IMR-90 (cell line): ENCODE data around the gene CSK. TPM values are rescaled to one million over a fixed set of nuclear protein-coding genes. Genes with fewer than 3 reads are reported as not detected.

Experiments
- ATAC-seq: fragments of 200-7000 bp; cut with Tn5 transposase; 2 replicates; pipeline ENCODE4 v1.9.1; 2020; ENCODE audit warnings: low read depth, mild to moderate bottlenecking, moderate library complexity
- BruUV-seq: library from RNA; stranded (reverse); fragments of 400-500 nt; replicated peaks from 2 replicates; lab custom pipeline; 2021; lab: Mats Ljungman, UMichigan
- CTCF ChIA-PET: fragments of 300-600 bp; formaldehyde crosslinking; extraction: SDS; loops from one replicate; lab custom pipeline; 2021; ENCODE audit warnings: antibody characterized with exemption; lab: Yijun Ruan, JAX
- POLR2A ChIA-PET: fragments of 300-600 bp; sonication (Branson Sonifier 250); formaldehyde crosslinking; loops from one replicate; lab custom pipeline; 2022; ENCODE audit warnings: antibody characterized with exemption; ENCODE audit not compliant: unreplicated experiment; lab: Charles Lee
- DNase-seq: peaks from one replicate; pipeline ENCODE4 v3.0.0; 2013
- H2AFZ ChIP-seq: replicated peaks from 2 replicates; pipeline ENCODE3; 2013; ENCODE audit warnings: low read length, mild to moderate bottlenecking; ENCODE audit not compliant: poor library complexity
- H2AK5ac ChIP-seq: 2 replicates; pipeline ENCODE4 v1.6.1; 2013; ENCODE audit warnings: low read depth, low read length, inconsistent platforms
- H2AK9ac ChIP-seq: replicated peaks from 2 replicates; pipeline ENCODE3; 2013; ENCODE audit warnings: mild to moderate bottlenecking, low read depth, low read length, moderate library complexity; ENCODE audit not compliant: poor library complexity
- H2BK120ac ChIP-seq: 2 replicates; pipeline ENCODE4 v1.6.1; 2013; ENCODE audit warnings: low read depth, low read length, inconsistent platforms
- H2BK15ac ChIP-seq: 3 replicates; pipeline ENCODE4 v1.6.1; 2013; ENCODE audit warnings: low read depth, low read length, inconsistent platforms
- H2BK20ac ChIP-seq: 2 replicates; pipeline ENCODE4 v1.6.1; 2013; ENCODE audit warnings: low read depth, mild to moderate bottlenecking, inconsistent platforms, low read length, moderate library complexity
- H2BK5ac ChIP-seq: 2 replicates; pipeline ENCODE4 v1.6.1; 2013; ENCODE audit warnings: mild to moderate bottlenecking, low read depth, low read length, inconsistent platforms; ENCODE audit not compliant: poor library complexity, severe bottlenecking
- H3K14ac ChIP-seq: replicated peaks from 2 replicates; pipeline ENCODE4 v1.6.1; 2013; ENCODE audit warnings: low read depth, low read length, inconsistent platforms
- H3K18ac ChIP-seq: 2 replicates; pipeline ENCODE4 v1.6.1; 2013; ENCODE audit warnings: low read depth, low read length, control low read depth
- H3K23ac ChIP-seq: 2 replicates; pipeline ENCODE4 v1.6.1; 2013; ENCODE audit warnings: low read depth, low read length, inconsistent platforms
- H3K27ac ChIP-seq: 2 replicates; pipeline ENCODE4 v1.5.1; 2013; ENCODE audit warnings: mild to moderate bottlenecking, control low read depth, low read length; ENCODE audit not compliant: insufficient read depth
- H3K27me3 ChIP-seq: 2 replicates; pipeline ENCODE4 v1.6.1; 2013; ENCODE audit warnings: low read length; ENCODE audit not compliant: control insufficient read depth, insufficient read depth
- H3K36me3 ChIP-seq: 2 replicates; pipeline ENCODE4 v1.6.1; 2013; ENCODE audit warnings: low read length, mixed read lengths; ENCODE audit not compliant: control insufficient read depth, insufficient read depth
- H3K4ac ChIP-seq: 2 replicates; pipeline ENCODE4 v1.6.1; 2013; ENCODE audit warnings: low read depth, low read length, inconsistent platforms
- H3K4me1 ChIP-seq: 2 replicates; pipeline ENCODE4 v1.6.1; 2013; ENCODE audit warnings: low read length, mixed read lengths; ENCODE audit not compliant: control insufficient read depth, insufficient read depth
- H3K4me2 ChIP-seq: 2 replicates; pipeline ENCODE4 v1.6.1; 2013; ENCODE audit warnings: low read depth, mild to moderate bottlenecking, control low read depth, low read length, moderate library complexity
- H3K4me3 ChIP-seq: 2 replicates; pipeline ENCODE4 v1.5.1; 2013; ENCODE audit warnings: low read depth, mild to moderate bottlenecking, control low read depth, low read length, moderate library complexity; ENCODE audit not compliant: insufficient read depth
- H3K56ac ChIP-seq: 2 replicates; pipeline ENCODE4 v1.6.1; 2013; ENCODE audit warnings: low read length, inconsistent platforms; ENCODE audit not compliant: insufficient read depth; ENCODE audit errors: extremely low read depth
- H3K79me1 ChIP-seq, 2 experiments: 2 replicates each; pipeline ENCODE4 v1.6.1; 2013; ENCODE audit warnings: low read length in 2 of 2, inconsistent platforms in 1 of 2, low read depth in 1 of 2
- H3K9ac ChIP-seq: 2 replicates; pipeline ENCODE4 v1.6.1; 2013; ENCODE audit warnings: low read depth, low read length, control low read depth
- H3K9me1 ChIP-seq: 2 replicates; pipeline ENCODE4 v1.6.1; 2013; ENCODE audit warnings: low read length, inconsistent platforms; ENCODE audit not compliant: insufficient read depth
- H3K9me3 ChIP-seq: 2 replicates; pipeline ENCODE4 v1.6.1; 2013; ENCODE audit warnings: low read length; ENCODE audit not compliant: control insufficient read depth, insufficient read depth
- H4K20me1 ChIP-seq: 2 replicates; pipeline ENCODE4 v1.6.1; 2013; ENCODE audit warnings: low read length, inconsistent platforms; ENCODE audit not compliant: insufficient read depth
- H4K5ac ChIP-seq: 2 replicates; pipeline ENCODE4 v1.6.1; 2013; ENCODE audit warnings: mild to moderate bottlenecking, low read depth, low read length, control low read depth
- H4K8ac ChIP-seq, 2 experiments: 2 replicates each; pipeline ENCODE4 v1.6.1; 2013; ENCODE audit warnings: low read depth in 2 of 2, low read length in 2 of 2, control low read depth in 1 of 2, inconsistent platforms in 1 of 2
- H4K91ac ChIP-seq: 2 replicates; pipeline ENCODE4 v1.6.1; 2013; ENCODE audit warnings: low read depth, low read length, inconsistent platforms; ENCODE audit not compliant: insufficient read depth
- BHLHE40 ChIP-seq: fragments of 150-350 bp; IDR thresholded peaks from 2 replicates; pipeline ENCODE4 v1.6.1; 2016; ENCODE audit warnings: mild to moderate bottlenecking, low read depth, low read length
- CEBPB ChIP-seq: IDR thresholded peaks from 2 replicates; pipeline ENCODE4 v1.6.1; 2012; ENCODE audit warnings: low read depth, low read length, improper control_type of control experiment
- CHD1 ChIP-seq: IDR thresholded peaks from 2 replicates; pipeline ENCODE4 v1.6.1; 2012; ENCODE audit warnings: low read depth, low read length, improper control_type of control experiment
- ELK1 ChIP-seq: fragments of 150-350 bp; IDR thresholded peaks from 2 replicates; pipeline ENCODE4 v1.6.1; 2016; ENCODE audit warnings: low read depth, mild to moderate bottlenecking, low read length, moderate library complexity, borderline replicate concordance
- FOS ChIP-seq: fragments of 150-350 bp; IDR thresholded peaks from 2 replicates; pipeline ENCODE4 v1.6.1; 2016; ENCODE audit warnings: low read depth, low read length
- MAFK ChIP-seq: IDR thresholded peaks from 2 replicates; pipeline ENCODE4 v1.6.1; 2012; ENCODE audit warnings: low read depth, low read length, improper control_type of control experiment
- MAZ ChIP-seq: IDR thresholded peaks from 2 replicates; pipeline ENCODE4 v1.6.1; 2012; ENCODE audit warnings: low read depth, mild to moderate bottlenecking, low read length, improper control_type of control experiment, moderate library complexity, borderline replicate concordance
- MXI1 ChIP-seq: IDR thresholded peaks from 2 replicates; pipeline ENCODE4 v1.6.1; 2012; ENCODE audit warnings: low read depth, mild to moderate bottlenecking, low read length, moderate library complexity, borderline replicate concordance
- NFE2L2 ChIP-seq: fragments of 150-350 bp; IDR thresholded peaks from 2 replicates; pipeline ENCODE4 v1.6.1; 2016; ENCODE audit warnings: low read depth, mild to moderate bottlenecking, low read length
- POLR2A ChIP-seq: IDR thresholded peaks from 2 replicates; pipeline ENCODE4 v1.6.1; 2012; ENCODE audit warnings: mild to moderate bottlenecking, low read depth, low read length
- RAD21 ChIP-seq: IDR thresholded peaks from 2 replicates; pipeline ENCODE4 v1.6.1; 2012; ENCODE audit warnings: low read length, improper control_type of control experiment
- RCOR1 ChIP-seq: IDR thresholded peaks from 2 replicates; pipeline ENCODE4 v1.6.1; 2012; ENCODE audit warnings: mild to moderate bottlenecking, low read length, improper control_type of control experiment; ENCODE audit not compliant: insufficient replicate concordance
- RFX5 ChIP-seq: IDR thresholded peaks from 2 replicates; pipeline ENCODE4 v1.8.0; 2012; ENCODE audit warnings: low read depth, mild to moderate bottlenecking, low read length, moderate library complexity
- WGBS, 2 experiments: methylation state at CpG; one replicate each; pipeline versions ENCODE4 v1.1.5 to v1.1.7; 2013; ENCODE audit warnings: missing lambda C conversion rate in 2 of 2; ENCODE audit not compliant: insufficient read length in 1 of 2; ENCODE audit errors: extremely low coverage in 2 of 2; 5-methylcytosine and 5-hydroxymethylcytosine counted together
- dilution Hi-C: fragments of 300-500 bp; cut with HindIII; formaldehyde crosslinking; loops from one replicate; pipeline ENCODE4 v1.14.3; 2018; ENCODE audit warnings: low sequenced_read_pairs; ENCODE audit not compliant: unreplicated experiment
- in situ Hi-C: fragments of 300-500 bp; cut with MboI; formaldehyde crosslinking; loops from 3 replicates; pipeline ENCODE4 v1.14.3; 2019; ENCODE audit warnings: low sequenced_read_pairs, inconsistent platforms, mixed read lengths
- intact Hi-C: fragments of 100-400 bp; cut with micrococcal nuclease; formaldehyde crosslinking; loops from 2 replicates; pipeline ENCODE4 v1.10.0; 2022
- polyA plus RNA-seq, 3 experiments: library from polyadenylated mRNA; depleted of rRNA; stranded (reverse); fragments of >200 nt; gene quantifications; 2 replicates each; pipeline ENCODE4 v1.2.3, GENCODE V29; 2012; ENCODE audit warnings: low replicate concordance in 1 of 3
- total RNA-seq: library from RNA; depleted of rRNA; stranded (reverse); fragments of >200 nt; gene quantifications from 2 replicates; pipeline ENCODE4 v1.2.3, GENCODE V29; 2012
- TF ChIP-seq, protein P1 (sequence below): fragments of 150-350 bp; IDR thresholded peaks from 2 replicates; pipeline ENCODE4 v1.6.1; 2017; ENCODE audit warnings: mild to moderate bottlenecking, antibody characterized with exemption, low read length, low read depth
- TF ChIP-seq, protein P2 (sequence below): conservative IDR thresholded peaks from 2 replicates; pipeline ENCODE4 v1.5.1; 2012; ENCODE audit warnings: mild to moderate bottlenecking, low read depth, low read length, improper control_type of control experiment

CSK gene
- total and polyA plus RNA-seq, 2 of the 4 experiments (the other 2 are of a cell fraction), result 10.8 to 54.0 TPM

- ChIA-PET POLR2A (no interaction called here), CTCF (no interaction called here)
- H3K9me3 ChIP-seq, result no peaks in the 10 kb centered on the region; the same call in 1 of the 2 replicates
- BruUV-seq, result no TSS peak
- TF ChIP-seq ELK1, result no peak
- TF ChIP-seq NFE2L2, result no peak
- TF ChIP-seq, protein P1, sequence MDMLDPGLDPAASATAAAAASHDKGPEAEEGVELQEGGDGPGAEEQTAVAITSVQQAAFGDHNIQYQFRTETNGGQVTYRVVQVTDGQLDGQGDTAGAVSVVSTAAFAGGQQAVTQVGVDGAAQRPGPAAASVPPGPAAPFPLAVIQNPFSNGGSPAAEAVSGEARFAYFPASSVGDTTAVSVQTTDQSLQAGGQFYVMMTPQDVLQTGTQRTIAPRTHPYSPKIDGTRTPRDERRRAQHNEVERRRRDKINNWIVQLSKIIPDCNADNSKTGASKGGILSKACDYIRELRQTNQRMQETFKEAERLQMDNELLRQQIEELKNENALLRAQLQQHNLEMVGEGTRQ, result no peak
- TF ChIP-seq MAZ, result no peak
- TF ChIP-seq RCOR1, result no peak
- no peak for TF ChIP-seq POLR2A
- no peak for TF ChIP-seq FOS
- TF ChIP-seq CEBPB, result no peak
- TF ChIP-seq BHLHE40, result no peak
- no peak for TF ChIP-seq MAFK
- TF ChIP-seq RAD21, result no peak
- TF ChIP-seq MXI1, result no peak
- TF ChIP-seq, protein P2, sequence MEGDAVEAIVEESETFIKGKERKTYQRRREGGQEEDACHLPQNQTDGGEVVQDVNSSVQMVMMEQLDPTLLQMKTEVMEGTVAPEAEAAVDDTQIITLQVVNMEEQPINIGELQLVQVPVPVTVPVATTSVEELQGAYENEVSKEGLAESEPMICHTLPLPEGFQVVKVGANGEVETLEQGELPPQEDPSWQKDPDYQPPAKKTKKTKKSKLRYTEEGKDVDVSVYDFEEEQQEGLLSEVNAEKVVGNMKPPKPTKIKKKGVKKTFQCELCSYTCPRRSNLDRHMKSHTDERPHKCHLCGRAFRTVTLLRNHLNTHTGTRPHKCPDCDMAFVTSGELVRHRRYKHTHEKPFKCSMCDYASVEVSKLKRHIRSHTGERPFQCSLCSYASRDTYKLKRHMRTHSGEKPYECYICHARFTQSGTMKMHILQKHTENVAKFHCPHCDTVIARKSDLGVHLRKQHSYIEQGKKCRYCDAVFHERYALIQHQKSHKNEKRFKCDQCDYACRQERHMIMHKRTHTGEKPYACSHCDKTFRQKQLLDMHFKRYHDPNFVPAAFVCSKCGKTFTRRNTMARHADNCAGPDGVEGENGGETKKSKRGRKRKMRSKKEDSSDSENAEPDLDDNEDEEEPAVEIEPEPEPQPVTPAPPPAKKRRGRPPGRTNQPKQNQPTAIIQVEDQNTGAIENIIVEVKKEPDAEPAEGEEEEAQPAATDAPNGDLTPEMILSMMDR, result no peak
- no peak for TF ChIP-seq CHD1
- TF ChIP-seq RFX5, result no peak
- dilution Hi-C loops, result no loop called here
- no peak overlapping the region for H4K91ac ChIP-seq
- intact Hi-C loops, result no loop called here
- H3K9ac ChIP-seq, result no peak overlapping the region
- H3K18ac ChIP-seq, result no peak overlapping the region
- no peak overlapping the region for H2BK20ac ChIP-seq
- H3K36me3 ChIP-seq, result no peaks in the 10 kb centered on the region
- no peak for DNase-seq
- no peaks in the 10 kb centered on the region for H4K20me1 ChIP-seq
- no peaks in the 10 kb centered on the region for H3K79me1 ChIP-seq
- H3K9me1 ChIP-seq, result no peaks in the 10 kb centered on the region
- H3K4me2 ChIP-seq, result no peak overlapping the region
- H3K14ac ChIP-seq, result no peak overlapping the region
- WGBS, 2 experiments, result 80% methylated on average over 1 of the region's 5 CpGs; no CpG with 5 or more reads in 1 of the 2 experiments
- H2AFZ ChIP-seq, result no peak overlapping the region
- H3K56ac ChIP-seq, result no peak overlapping the region
- no peak for ATAC-seq
- H2AK9ac ChIP-seq, result no peak overlapping the region
- H4K5ac ChIP-seq, result no peak overlapping the region
- H3K4me1 ChIP-seq, result no peaks in the 10 kb centered on the region
- H2BK120ac ChIP-seq, result no peak overlapping the region
- no peak overlapping the region for H3K27ac ChIP-seq
- no peak overlapping the region for H4K8ac ChIP-seq
- no peak overlapping the region for H2BK5ac ChIP-seq
- H3K23ac ChIP-seq, result no peak overlapping the region
- no peak overlapping the region for H3K4me3 ChIP-seq
- H3K27me3 ChIP-seq, result peaks cover 60% of the 10 kb centered on the region
- H2BK15ac ChIP-seq, result no peak overlapping the region
- in situ Hi-C loops, result no loop called here
- H2AK5ac ChIP-seq, result no peak overlapping the region
- no peak overlapping the region for H3K4ac ChIP-seq
Measured at GRCh38 chr15:74732846-74733245, 49.0 kb upstream of the CSK start.
